ENCODE results near the gene SMOC1.
A peak's percentile ranks its signal among the peaks of the same experiment; 100 is the strongest.

DNA sequence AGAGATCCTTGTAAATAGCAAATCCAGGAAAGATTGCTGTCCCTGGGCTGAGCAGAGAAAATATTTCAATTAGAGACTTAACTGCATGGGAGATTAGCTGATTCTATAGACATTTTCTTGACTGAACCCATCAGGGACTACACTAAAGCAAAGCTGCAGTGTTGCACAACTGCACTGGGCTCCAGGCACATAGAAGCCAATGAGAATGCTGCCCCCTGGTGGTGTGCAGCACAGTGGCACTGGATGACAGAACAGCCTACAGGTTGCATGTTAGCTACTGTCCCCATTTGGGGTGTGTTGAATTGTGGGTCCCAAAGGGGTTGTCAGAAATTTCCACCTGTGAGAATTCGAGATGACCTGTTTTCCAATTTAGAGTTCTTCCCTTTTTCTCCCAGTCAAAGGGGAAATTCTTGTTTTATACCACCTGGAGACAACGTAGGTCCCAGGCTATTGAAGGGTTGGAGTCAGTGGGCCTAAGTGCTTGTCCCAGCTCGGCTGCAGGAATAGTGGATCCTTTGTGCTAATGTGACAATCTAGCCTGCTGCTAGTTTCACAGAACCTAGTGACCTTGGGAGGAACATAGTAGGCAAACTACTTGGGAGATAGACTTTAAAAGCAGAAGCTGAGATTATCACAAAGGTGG lies 194.8 kb downstream of the SMOC1 start:
- TF ChIP-seq, protein P1, sequence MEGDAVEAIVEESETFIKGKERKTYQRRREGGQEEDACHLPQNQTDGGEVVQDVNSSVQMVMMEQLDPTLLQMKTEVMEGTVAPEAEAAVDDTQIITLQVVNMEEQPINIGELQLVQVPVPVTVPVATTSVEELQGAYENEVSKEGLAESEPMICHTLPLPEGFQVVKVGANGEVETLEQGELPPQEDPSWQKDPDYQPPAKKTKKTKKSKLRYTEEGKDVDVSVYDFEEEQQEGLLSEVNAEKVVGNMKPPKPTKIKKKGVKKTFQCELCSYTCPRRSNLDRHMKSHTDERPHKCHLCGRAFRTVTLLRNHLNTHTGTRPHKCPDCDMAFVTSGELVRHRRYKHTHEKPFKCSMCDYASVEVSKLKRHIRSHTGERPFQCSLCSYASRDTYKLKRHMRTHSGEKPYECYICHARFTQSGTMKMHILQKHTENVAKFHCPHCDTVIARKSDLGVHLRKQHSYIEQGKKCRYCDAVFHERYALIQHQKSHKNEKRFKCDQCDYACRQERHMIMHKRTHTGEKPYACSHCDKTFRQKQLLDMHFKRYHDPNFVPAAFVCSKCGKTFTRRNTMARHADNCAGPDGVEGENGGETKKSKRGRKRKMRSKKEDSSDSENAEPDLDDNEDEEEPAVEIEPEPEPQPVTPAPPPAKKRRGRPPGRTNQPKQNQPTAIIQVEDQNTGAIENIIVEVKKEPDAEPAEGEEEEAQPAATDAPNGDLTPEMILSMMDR (conservative IDR thresholded peaks at IDR 0.05 in 1 of 2, IDR thresholded peaks at IDR 0.05 in 1 of 2; ENCODE audit: low read depth in 1 of 2, low read length in 2 of 2) = peak; percentile 68 to 88
- no peak for TF ChIP-seq EZH2 (IDR thresholded peaks at IDR 0.05; ENCODE audit: low read length, missing control alignments)

Data from fibroblast of lung (primary cell).